Esophagus squamous epithelium (tissue), 4 donors: Measurements from ENCODE around the gene ZNF747.

ENCODE experiments used
- CTCF ChIP-seq, 6 experiments: fragments of 450-650 bp in 4 of 6; fragments of 200-600 bp in 2 of 6; sonication (generic) in 2 of 6; IDR thresholded peaks; one replicate each; pipeline ENCODE4 v1.5.1; 2016 to 2019; ENCODE audit warnings: antibody characterized with exemption in 6 of 6, mild to moderate bottlenecking in 4 of 6, moderate library complexity in 4 of 6
- POLR2A ChIP-seq, 4 donors: fragments of 450-650 bp; IDR thresholded peaks; one replicate each; pipeline ENCODE4 v1.6.1; 2017; ENCODE audit warnings: antibody characterized with exemption in 4 of 4, mild to moderate bottlenecking in 4 of 4, moderate library complexity in 3 of 4

GRCh38 chr16:30548416-30549253 is 14.0 kb upstream of the ZNF747 start:
- TF ChIP-seq POLR2A (IDR thresholded peaks at IDR 0.05) (no peak), CTCF (IDR thresholded peaks at IDR 0.05) (no peak)
